ENCODE data around the gene SIRT7. TPM values are rescaled to one million over a fixed set of nuclear protein-coding genes. Genes with fewer than 3 reads are reported as not detected.

The SIRT7 gene
- total RNA-seq, 4 donors from 2014 or later = 76.5 to 315 (median 172) TPM

- H3K27me3 ChIP-seq = peaks cover 72% of the 10 kb centered on the region
- H3K4me3 ChIP-seq = peak overlapping the region in 1 of 4 donors; percentile 49
These were observed 40.8 kb upstream of the SIRT7 start for GRCh38 chr17:81958633-81959342.

GRCh38 chr17:81957691-81958432 is 39.9 kb upstream of the SIRT7 start:
- no peak for DNase-seq
- Histone ChIP-seq H3K9me3 (no peaks in the 10 kb centered on the region), H3K4me3 (no peak overlapping the region), H3K27ac (no peak overlapping the region), H3K4me1 (peaks cover 6 to 22% (median 17%) of the 10 kb centered on the region in 4 donors), H3K27me3 (peaks cover 63% of the 10 kb centered on the region), H3K36me3 (no peaks in the 10 kb centered on the region)
- 67% methylated on average over 19 of the region's 19 CpGs; no CpG with 5 or more reads in 1 of the 2 donors for WGBS, 2 donors (ENCODE audit: low coverage in 1 of 2)
- intact Hi-C loops (cut with DNase I; ENCODE audit: low total_unique reads) = loop anchor here (2.0 kb wide), 1 partner anchor 63 kb away; no protein-coding TSS in a partner anchor
- TF ChIP-seq POLR2A (IDR thresholded peaks at IDR 0.05) = no peak
- TF ChIP-seq POLR2AphosphoS5 (IDR thresholded peaks at IDR 0.05) = no peak
- no peak for TF ChIP-seq EP300 (IDR thresholded peaks at IDR 0.05; ENCODE audit: low read depth)
- in situ Hi-C loops (cut with MboI; ENCODE audit: low pct_ligation_motif_present in 1 of 4, low pct_unique_long_range_greater_than_20kb in 1 of 4, low sequenced_read_pairs in 3 of 4) = loop anchor here in 1 of 4 donors (25.0 kb wide), 1 partner anchor 204 kb away; no protein-coding TSS in a partner anchor

More at GRCh38 chr17:81958633-81959342, 40.8 kb upstream of the SIRT7 start:
- intact Hi-C loops (cut with DNase I; ENCODE audit: low total_unique reads) (loop anchor here (2.0 kb wide), 1 partner anchor 62 kb away; no protein-coding TSS in a partner anchor), in situ Hi-C loops (cut with MboI; ENCODE audit: low pct_ligation_motif_present in 1 of 4, low pct_unique_long_range_greater_than_20kb in 1 of 4, low sequenced_read_pairs in 3 of 4) (loop anchor here in 1 of 4 donors (25.0 kb wide), 1 partner anchor 204 kb away; no protein-coding TSS in a partner anchor)
- H3K27ac ChIP-seq = no peak overlapping the region
- H3K9me3 ChIP-seq = no peaks in the 10 kb centered on the region
- WGBS, 2 donors (ENCODE audit: low coverage in 1 of 2) = 40 to 60% methylated on average over 3 to 14 of the region's 15 CpGs
- TF ChIP-seq CTCF (IDR thresholded peaks at IDR 0.05) = no peak
- no peak for TF ChIP-seq POLR2A (IDR thresholded peaks at IDR 0.05)
- TF ChIP-seq EP300 (IDR thresholded peaks at IDR 0.05; ENCODE audit: low read depth) = no peak
- TF ChIP-seq POLR2AphosphoS5 (IDR thresholded peaks at IDR 0.05) = no peak
- H3K36me3 ChIP-seq = no peaks in the 10 kb centered on the region
- H3K4me1 ChIP-seq = peaks cover 6 to 22% (median 17%) of the 10 kb centered on the region in 4 donors
- DNase-seq = no peak

- Histone ChIP-seq H3K4me3 (no peak overlapping the region), H3K27ac (no peak overlapping the region), H3K4me1 (peaks cover 6 to 22% (median 16%) of the 10 kb centered on the region in 4 donors), H3K9me3 (no peaks in the 10 kb centered on the region), H3K36me3 (no peaks in the 10 kb centered on the region), H3K27me3 (peaks cover 54% of the 10 kb centered on the region)
- in situ Hi-C loops (cut with MboI; ENCODE audit: low pct_ligation_motif_present in 1 of 4, low pct_unique_long_range_greater_than_20kb in 1 of 4, low sequenced_read_pairs in 3 of 4) (loop anchor here in 1 of 4 donors (25.0 kb wide), 1 partner anchor 205 kb away; no protein-coding TSS in a partner anchor), intact Hi-C loops (cut with DNase I; ENCODE audit: low total_unique reads) (no loop called here)
- WGBS, 2 donors (ENCODE audit: low coverage in 1 of 2) = 83 to 86% methylated on average over 3 to 45 of the region's 45 CpGs
- TF ChIP-seq CTCF (IDR thresholded peaks at IDR 0.05) = no peak
- TF ChIP-seq POLR2A (IDR thresholded peaks at IDR 0.05) = no peak
- TF ChIP-seq POLR2AphosphoS5 (IDR thresholded peaks at IDR 0.05) = no peak
- no peak for TF ChIP-seq EP300 (IDR thresholded peaks at IDR 0.05; ENCODE audit: low read depth)
- no peak for DNase-seq
These were observed 38.9 kb upstream of the SIRT7 start for GRCh38 chr17:81956607-81957589.

Measured in transverse colon (tissue), 4 donors.